HG03066 (cell line): Measurements from ENCODE around the gene SCN4B.

Experiments
- ATAC-seq: cut with Tn5 transposase; IDR thresholded peaks from one replicate; pipeline ENCODE4 v1.9.1; 2021; ENCODE audit warnings: low read depth; ENCODE audit not compliant: unreplicated experiment

SCN4B gene

GRCh38 chr11:118135796-118136165 is 16.8 kb downstream of the SCN4B start:
- no peak for ATAC-seq

GRCh38 chr11:118135051-118135795 is 17.4 kb downstream of the SCN4B start:
- ATAC-seq, result no peak

GRCh38 chr11:118133816-118134215 is 18.8 kb downstream of the SCN4B start:
- ATAC-seq, result no peak

GRCh38 chr11:118132385-118133151 is 20.1 kb downstream of the SCN4B start:
- no peak for ATAC-seq

GRCh38 chr11:118129471-118130172 is 23.0 kb downstream of the SCN4B start:
- ATAC-seq, result no peak

GRCh38 chr11:118128721-118129470 is 23.7 kb downstream of the SCN4B start:
- no peak for ATAC-seq

- ATAC-seq, result no peak
Measured at GRCh38 chr11:118128310-118128709, 24.3 kb downstream of the SCN4B start.

- no peak for ATAC-seq
Measured at GRCh38 chr11:118126082-118126838, 26.4 kb downstream of the SCN4B start.

- ATAC-seq, result no peak
Measured at GRCh38 chr11:118124929-118125535, 27.6 kb downstream of the SCN4B start.

GRCh38 chr11:118120793-118121192 is 31.8 kb downstream of the SCN4B start:
- ATAC-seq, result no peak

- no peak for ATAC-seq
Measured at GRCh38 chr11:118117790-118118601, 34.6 kb downstream of the SCN4B start.

GRCh38 chr11:118115048-118115447 is 37.6 kb downstream of the SCN4B start:
- no peak for ATAC-seq

GRCh38 chr11:118114266-118114665 is 38.4 kb downstream of the SCN4B start:
- ATAC-seq, result no peak

- ATAC-seq, result no peak
Measured at GRCh38 chr11:118112711-118113430, 39.8 kb downstream of the SCN4B start.

- ATAC-seq, result no peak
Measured at GRCh38 chr11:118111744-118112035, 40.9 kb downstream of the SCN4B start.

GRCh38 chr11:118111019-118111743 is 41.4 kb downstream of the SCN4B start:
- no peak for ATAC-seq

- ATAC-seq, result no peak
Measured at GRCh38 chr11:118109231-118109630, 43.4 kb downstream of the SCN4B start.

- no peak for ATAC-seq
Measured at GRCh38 chr11:118108513-118108912, 44.1 kb downstream of the SCN4B start.
